GM23338 (cell line): Measurements from ENCODE around the gene HSPA12B. TPM values are rescaled to one million over a fixed set of nuclear protein-coding genes. Genes with fewer than 3 reads are reported as not detected.

Experiments
- ATAC-seq: fragments of 200-7000 bp; cut with Tn5 transposase; 3 replicates; pipeline ENCODE4 v1.9.1; 2020
- DNase-seq: peaks from one replicate; pipeline ENCODE4 v3.0.0-alpha.2; 2015; ENCODE audit warnings: low spot score
- H2AFZ ChIP-seq: fragments of 200-600 bp; sonication (generic); 2 replicates; pipeline ENCODE4 v1.8.0; 2016; ENCODE audit warnings: antibody characterized with exemption, mild to moderate bottlenecking, moderate library complexity
- H3F3A ChIP-seq: fragments of 200-600 bp; sonication (generic); replicated peaks from 2 replicates; pipeline ENCODE4 v1.8.0; 2017; ENCODE audit warnings: antibody characterized with exemption, mixed run types, low read depth
- H3K27ac ChIP-seq: fragments of 200-600 bp; sonication (generic); 2 replicates; pipeline ENCODE4 v1.6.1; 2016; ENCODE audit warnings: low read depth
- H3K27me3 ChIP-seq: fragments of 200-600 bp; sonication (generic); 2 replicates; pipeline ENCODE4 v1.8.0; 2016; ENCODE audit warnings: mild to moderate bottlenecking, mixed run types, moderate library complexity; ENCODE audit not compliant: insufficient read depth
- H3K36me3 ChIP-seq: fragments of 200-600 bp; sonication (generic); 2 replicates; pipeline ENCODE4 v1.8.0; 2016; ENCODE audit warnings: mild to moderate bottlenecking; ENCODE audit not compliant: insufficient read depth
- H3K4me1 ChIP-seq: fragments of 200-600 bp; sonication (generic); 2 replicates; pipeline ENCODE4 v1.8.0; 2016; ENCODE audit warnings: mild to moderate bottlenecking, moderate library complexity; ENCODE audit not compliant: insufficient read depth
- H3K4me2 ChIP-seq: fragments of 200-600 bp; sonication (generic); 2 replicates; pipeline ENCODE4 v1.7.1; 2017; ENCODE audit warnings: mixed run types
- H3K4me3 ChIP-seq: fragments of 200-600 bp; sonication (generic); 2 replicates; pipeline ENCODE4 v1.6.1; 2016; ENCODE audit warnings: mixed run types
- H3K79me2 ChIP-seq: fragments of 200-600 bp; sonication (generic); replicated peaks from 2 replicates; pipeline ENCODE4 v1.8.0; 2017; ENCODE audit warnings: mild to moderate bottlenecking; ENCODE audit not compliant: insufficient read depth
- H3K9me2 ChIP-seq: fragments of 200-600 bp; sonication (generic); 2 replicates; pipeline ENCODE4 v1.8.0; 2017; ENCODE audit not compliant: insufficient read depth
- H4K20me1 ChIP-seq: fragments of 200-600 bp; sonication (generic); replicated peaks from 2 replicates; pipeline ENCODE4 v1.8.0; 2017; ENCODE audit warnings: mild to moderate bottlenecking; ENCODE audit not compliant: insufficient read depth
- H3K27ac Mint-ChIP-seq: 2 replicates; pipeline ENCODE4 v1.8.0; 2020; ENCODE audit warnings: inconsistent platforms, mild to moderate bottlenecking, moderate library complexity, mixed read lengths
- H3K27me3 Mint-ChIP-seq: 3 replicates; pipeline ENCODE4 v1.8.0; 2022; ENCODE audit warnings: low read depth, mild to moderate bottlenecking, moderate library complexity, mixed read lengths, inconsistent platforms; ENCODE audit not compliant: insufficient read depth, poor library complexity
- H3K36me3 Mint-ChIP-seq: 3 replicates; pipeline ENCODE4 v1.8.0; 2021; ENCODE audit warnings: low read depth, mild to moderate bottlenecking, inconsistent platforms, moderate library complexity, mixed read lengths
- H3K4me1 Mint-ChIP-seq: 3 replicates; pipeline ENCODE4 v1.8.0; 2020; ENCODE audit warnings: mild to moderate bottlenecking, inconsistent platforms, mixed read lengths
- H3K4me3 Mint-ChIP-seq: 3 replicates; pipeline ENCODE4 v1.8.0; 2021; ENCODE audit warnings: moderate library complexity, mild to moderate bottlenecking, inconsistent platforms, mixed read lengths
- H3K9me3 Mint-ChIP-seq: 3 replicates; pipeline ENCODE4 v1.8.0; 2020; ENCODE audit warnings: moderate library complexity, mild to moderate bottlenecking, inconsistent platforms, mixed read lengths
- CREB1 ChIP-seq: fragments of 250-450 bp; sonication (Bioruptor Pico); IDR thresholded peaks from 2 replicates; pipeline ENCODE4 v1.5.0; 2020; ENCODE audit warnings: low read depth, mild to moderate bottlenecking, moderate library complexity
- JUNB ChIP-seq: IDR thresholded peaks from one replicate; pipeline ENCODE4 v1.6.1; 2016; ENCODE audit warnings: antibody characterized with exemption; ENCODE audit not compliant: unreplicated experiment
- REST ChIP-seq: IDR thresholded peaks from one replicate; pipeline ENCODE4 v1.6.1; 2018; ENCODE audit warnings: antibody characterized with exemption; ENCODE audit not compliant: unreplicated experiment
- STAT1 ChIP-seq: IDR thresholded peaks from one replicate; pipeline ENCODE4 v1.6.1; 2016; ENCODE audit warnings: antibody characterized with exemption; ENCODE audit not compliant: unreplicated experiment
- ZNF114 ChIP-seq: fragments of 250-450 bp; sonication (Bioruptor Pico); IDR thresholded peaks from 2 replicates; pipeline ENCODE4 v1.5.0; 2020; ENCODE audit warnings: mild to moderate bottlenecking, moderate library complexity
- ZNF331 ChIP-seq: fragments of 250-450 bp; sonication (Bioruptor Pico); IDR thresholded peaks from 2 replicates; pipeline ENCODE4 v1.5.0; 2020; ENCODE audit warnings: low read depth, mild to moderate bottlenecking, moderate library complexity
- polyA plus RNA-seq: library from polyadenylated mRNA; unstranded; fragments of >200 nt; fragmentation: Nextera tagmentation; extraction: Ambion mirVana; gene quantifications from 2 replicates; pipeline ENCODE4 v1.2.1, GENCODE V29; 2016
- total RNA-seq: library from RNA; depleted of rRNA; stranded (reverse); fragments of >200 nt; shearing (Covaris generic); gene quantifications from 2 replicates; pipeline ENCODE4 v1.2.3, GENCODE V29; 2014
- TF ChIP-seq, protein P1 (sequence below), 2 experiments: fragments of 200-600 bp in 1 of 2; sonication (generic) in 1 of 2; conservative IDR thresholded peaks; 2 replicates each; pipeline versions ENCODE4 v1.5.1 to v1.6.1; 2016 to 2017; ENCODE audit warnings: antibody characterized with exemption in 2 of 2, low read depth in 2 of 2, mild to moderate bottlenecking in 2 of 2, moderate library complexity in 1 of 2
- TF ChIP-seq, protein P2 (sequence below): fragments of 250-450 bp; sonication (Bioruptor Pico); IDR thresholded peaks from 2 replicates; pipeline ENCODE4 v1.5.0; 2020; ENCODE audit warnings: mild to moderate bottlenecking, moderate library complexity

The HSPA12B gene
- total and polyA plus RNA-seq, 2 experiments from 2014 or later = 2.8 to 6.5 TPM

DNA sequence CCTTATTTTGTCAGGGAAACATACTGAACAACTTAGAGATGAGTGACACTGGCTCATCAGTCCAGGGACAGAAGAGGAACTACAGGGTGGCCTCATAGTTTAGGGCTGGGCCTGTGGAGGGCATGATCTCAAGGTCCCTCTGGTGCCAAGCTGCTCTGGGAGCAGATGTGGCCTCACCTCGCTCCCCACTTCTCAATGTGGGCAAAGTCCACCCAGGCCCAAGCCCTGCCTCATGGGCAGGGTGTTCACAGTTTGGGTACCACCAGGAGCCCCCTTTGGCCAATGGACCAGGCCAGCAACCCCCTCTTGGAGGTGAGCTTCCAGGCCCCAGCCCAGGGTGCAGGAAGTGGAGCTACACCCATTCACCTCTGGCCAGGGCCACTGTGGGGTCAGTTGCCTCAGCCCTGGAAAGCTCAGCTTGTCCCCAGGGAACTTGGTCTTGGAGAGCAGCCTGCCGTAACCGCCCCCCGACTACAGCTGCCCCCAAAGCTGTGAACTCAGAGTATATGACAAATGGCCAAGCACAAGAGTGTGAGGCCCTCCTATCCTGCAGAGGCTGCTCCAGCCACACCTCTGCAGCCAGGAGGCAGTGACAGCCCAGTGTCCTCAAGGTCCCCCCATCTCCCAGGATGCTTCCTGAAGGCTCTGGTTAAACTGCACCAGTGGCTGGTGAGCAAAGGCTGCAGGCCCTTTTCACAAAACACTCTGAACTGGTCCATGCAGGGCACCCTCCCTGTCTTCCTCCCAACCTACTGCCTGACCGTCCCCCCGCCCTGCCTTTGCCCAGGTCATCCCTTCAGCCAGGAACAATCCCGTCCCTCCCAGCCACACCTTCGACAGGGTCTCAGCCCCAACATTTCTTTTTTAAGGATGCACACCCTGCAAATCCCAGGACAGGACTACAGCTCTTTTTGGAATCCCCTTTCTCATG is 31.5 kb downstream of the HSPA12B start (continued):
- TF ChIP-seq REST (no peak), JUNB (no peak), STAT1 (no peak)
- TF ChIP-seq, protein P1, sequence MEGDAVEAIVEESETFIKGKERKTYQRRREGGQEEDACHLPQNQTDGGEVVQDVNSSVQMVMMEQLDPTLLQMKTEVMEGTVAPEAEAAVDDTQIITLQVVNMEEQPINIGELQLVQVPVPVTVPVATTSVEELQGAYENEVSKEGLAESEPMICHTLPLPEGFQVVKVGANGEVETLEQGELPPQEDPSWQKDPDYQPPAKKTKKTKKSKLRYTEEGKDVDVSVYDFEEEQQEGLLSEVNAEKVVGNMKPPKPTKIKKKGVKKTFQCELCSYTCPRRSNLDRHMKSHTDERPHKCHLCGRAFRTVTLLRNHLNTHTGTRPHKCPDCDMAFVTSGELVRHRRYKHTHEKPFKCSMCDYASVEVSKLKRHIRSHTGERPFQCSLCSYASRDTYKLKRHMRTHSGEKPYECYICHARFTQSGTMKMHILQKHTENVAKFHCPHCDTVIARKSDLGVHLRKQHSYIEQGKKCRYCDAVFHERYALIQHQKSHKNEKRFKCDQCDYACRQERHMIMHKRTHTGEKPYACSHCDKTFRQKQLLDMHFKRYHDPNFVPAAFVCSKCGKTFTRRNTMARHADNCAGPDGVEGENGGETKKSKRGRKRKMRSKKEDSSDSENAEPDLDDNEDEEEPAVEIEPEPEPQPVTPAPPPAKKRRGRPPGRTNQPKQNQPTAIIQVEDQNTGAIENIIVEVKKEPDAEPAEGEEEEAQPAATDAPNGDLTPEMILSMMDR (conservative IDR thresholded peaks at IDR 0.05; ENCODE audit: low read depth in 2 of 2) = no peak

DNA sequence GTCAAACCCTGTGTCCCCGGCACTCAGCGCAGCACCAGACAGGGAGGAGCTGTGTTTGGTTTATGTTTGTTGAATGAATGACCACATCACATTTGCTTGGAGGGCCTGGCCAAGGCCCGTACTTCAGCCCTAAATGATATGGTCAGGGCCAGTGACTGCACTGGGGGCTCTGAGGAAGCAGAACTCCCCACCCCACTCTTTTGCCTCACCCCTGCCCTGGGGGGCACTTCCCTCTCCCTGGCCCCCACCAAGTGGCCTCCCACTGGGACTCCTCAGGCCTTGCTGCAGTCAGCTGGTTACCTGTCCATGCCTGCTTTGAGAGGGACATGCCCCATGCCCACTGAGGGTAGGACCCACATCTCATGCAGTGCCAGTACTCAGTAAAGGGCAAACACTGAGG is 32.2 kb downstream of the HSPA12B start:
- DNase-seq (no peak), ATAC-seq (no peak)
- Histone ChIP-seq H3K4me1 (peaks cover 23% of the 10 kb centered on the region), H3K4me3 (no peak overlapping the region), H3K36me3 (no peaks in the 10 kb centered on the region; the same call in none of the 2 replicates), H3K27me3 (no peaks in the 10 kb centered on the region), H3K27ac (no peak overlapping the region), H3K9me2 (no peaks in the 10 kb centered on the region), H3K4me2 (no peak overlapping the region), H4K20me1 (peaks cover 7% of the 10 kb centered on the region), H2AFZ (no peak overlapping the region), H3F3A (0 out of 2 replicates have a peak, but pooled peaks cover 4% of the 10 kb centered on the region), H3K79me2 (peaks cover 30% of the 10 kb centered on the region)
- Mint-ChIP-seq H3K4me3 (no peak overlapping the region; the same call in 2 of the 3 replicates), H3K27me3 (peaks cover 14% of the 10 kb centered on the region), H3K9me3 (no peaks in the 10 kb centered on the region), H3K36me3 (peaks cover 7% of the 10 kb centered on the region; the same call in 1 of the 3 replicates), H3K4me1 (peaks cover 16% of the 10 kb centered on the region), H3K27ac (no peak overlapping the region)
- TF ChIP-seq JUNB = no peak
- no peak for TF ChIP-seq ZNF331 (CRISPR knock-in tag)
- no peak for TF ChIP-seq CREB1 (CRISPR knock-in tag)
- no peak for TF ChIP-seq ZNF114 (CRISPR knock-in tag)
- TF ChIP-seq, protein P2, sequence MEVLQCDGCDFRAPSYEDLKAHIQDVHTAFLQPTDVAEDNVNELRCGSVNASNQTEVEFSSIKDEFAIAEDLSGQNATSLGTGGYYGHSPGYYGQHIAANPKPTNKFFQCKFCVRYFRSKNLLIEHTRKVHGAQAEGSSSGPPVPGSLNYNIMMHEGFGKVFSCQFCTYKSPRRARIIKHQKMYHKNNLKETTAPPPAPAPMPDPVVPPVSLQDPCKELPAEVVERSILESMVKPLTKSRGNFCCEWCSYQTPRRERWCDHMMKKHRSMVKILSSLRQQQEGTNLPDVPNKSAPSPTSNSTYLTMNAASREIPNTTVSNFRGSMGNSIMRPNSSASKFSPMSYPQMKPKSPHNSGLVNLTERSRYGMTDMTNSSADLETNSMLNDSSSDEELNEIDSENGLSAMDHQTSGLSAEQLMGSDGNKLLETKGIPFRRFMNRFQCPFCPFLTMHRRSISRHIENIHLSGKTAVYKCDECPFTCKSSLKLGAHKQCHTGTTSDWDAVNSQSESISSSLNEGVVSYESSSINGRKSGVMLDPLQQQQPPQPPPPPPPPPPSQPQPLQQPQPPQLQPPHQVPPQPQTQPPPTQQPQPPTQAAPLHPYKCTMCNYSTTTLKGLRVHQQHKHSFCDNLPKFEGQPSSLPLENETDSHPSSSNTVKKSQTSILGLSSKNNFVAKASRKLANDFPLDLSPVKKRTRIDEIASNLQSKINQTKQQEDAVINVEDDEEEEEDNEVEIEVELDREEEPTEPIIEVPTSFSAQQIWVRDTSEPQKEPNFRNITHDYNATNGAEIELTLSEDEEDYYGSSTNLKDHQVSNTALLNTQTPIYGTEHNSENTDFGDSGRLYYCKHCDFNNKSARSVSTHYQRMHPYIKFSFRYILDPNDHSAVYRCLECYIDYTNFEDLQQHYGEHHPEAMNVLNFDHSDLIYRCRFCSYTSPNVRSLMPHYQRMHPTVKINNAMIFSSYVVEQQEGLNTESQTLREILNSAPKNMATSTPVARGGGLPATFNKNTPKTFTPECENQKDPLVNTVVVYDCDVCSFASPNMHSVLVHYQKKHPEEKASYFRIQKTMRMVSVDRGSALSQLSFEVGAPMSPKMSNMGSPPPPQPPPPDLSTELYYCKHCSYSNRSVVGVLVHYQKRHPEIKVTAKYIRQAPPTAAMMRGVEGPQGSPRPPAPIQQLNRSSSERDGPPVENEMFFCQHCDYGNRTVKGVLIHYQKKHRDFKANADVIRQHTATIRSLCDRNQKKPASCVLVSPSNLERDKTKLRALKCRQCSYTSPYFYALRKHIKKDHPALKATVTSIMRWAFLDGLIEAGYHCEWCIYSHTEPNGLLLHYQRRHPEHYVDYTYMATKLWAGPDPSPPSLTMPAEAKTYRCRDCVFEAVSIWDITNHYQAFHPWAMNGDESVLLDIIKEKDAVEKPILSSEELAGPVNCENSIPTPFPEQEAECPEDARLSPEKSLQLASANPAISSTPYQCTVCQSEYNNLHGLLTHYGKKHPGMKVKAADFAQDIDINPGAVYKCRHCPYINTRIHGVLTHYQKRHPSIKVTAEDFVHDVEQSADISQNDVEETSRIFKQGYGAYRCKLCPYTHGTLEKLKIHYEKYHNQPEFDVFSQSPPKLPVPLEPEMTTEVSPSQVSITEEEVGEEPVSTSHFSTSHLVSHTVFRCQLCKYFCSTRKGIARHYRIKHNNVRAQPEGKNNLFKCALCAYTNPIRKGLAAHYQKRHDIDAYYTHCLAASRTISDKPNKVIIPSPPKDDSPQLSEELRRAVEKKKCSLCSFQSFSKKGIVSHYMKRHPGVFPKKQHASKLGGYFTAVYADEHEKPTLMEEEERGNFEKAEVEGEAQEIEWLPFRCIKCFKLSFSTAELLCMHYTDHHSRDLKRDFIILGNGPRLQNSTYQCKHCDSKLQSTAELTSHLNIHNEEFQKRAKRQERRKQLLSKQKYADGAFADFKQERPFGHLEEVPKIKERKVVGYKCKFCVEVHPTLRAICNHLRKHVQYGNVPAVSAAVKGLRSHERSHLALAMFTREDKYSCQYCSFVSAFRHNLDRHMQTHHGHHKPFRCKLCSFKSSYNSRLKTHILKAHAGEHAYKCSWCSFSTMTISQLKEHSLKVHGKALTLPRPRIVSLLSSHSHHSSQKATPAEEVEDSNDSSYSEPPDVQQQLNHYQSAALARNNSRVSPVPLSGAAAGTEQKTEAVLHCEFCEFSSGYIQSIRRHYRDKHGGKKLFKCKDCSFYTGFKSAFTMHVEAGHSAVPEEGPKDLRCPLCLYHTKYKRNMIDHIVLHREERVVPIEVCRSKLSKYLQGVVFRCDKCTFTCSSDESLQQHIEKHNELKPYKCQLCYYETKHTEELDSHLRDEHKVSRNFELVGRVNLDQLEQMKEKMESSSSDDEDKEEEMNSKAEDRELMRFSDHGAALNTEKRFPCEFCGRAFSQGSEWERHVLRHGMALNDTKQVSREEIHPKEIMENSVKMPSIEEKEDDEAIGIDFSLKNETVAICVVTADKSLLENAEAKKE = no peak
